ENCODE results near the gene TTYH1.

TTYH1 gene

DNA sequence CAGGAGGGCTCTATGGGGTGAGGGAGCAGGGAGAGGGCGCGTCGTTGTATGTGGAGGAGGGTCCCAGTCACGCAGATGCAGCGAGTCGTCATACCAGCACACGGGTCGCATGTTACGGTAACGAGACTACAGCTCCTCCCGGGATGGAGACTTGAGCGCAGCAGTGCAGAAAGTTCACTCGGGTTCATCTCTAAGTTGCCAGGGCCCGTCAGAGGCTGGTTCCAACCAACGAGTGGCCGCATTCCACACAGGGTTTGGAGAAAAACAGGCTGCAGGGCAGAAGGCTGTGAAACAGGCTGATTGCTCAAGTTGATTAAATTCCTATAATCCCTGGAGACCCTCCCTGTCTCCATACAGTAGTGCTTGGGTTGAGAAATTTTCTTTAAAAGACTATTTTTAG is 21.9 kb upstream of the TTYH1 start:
- DNase-seq, result no peak

DNA sequence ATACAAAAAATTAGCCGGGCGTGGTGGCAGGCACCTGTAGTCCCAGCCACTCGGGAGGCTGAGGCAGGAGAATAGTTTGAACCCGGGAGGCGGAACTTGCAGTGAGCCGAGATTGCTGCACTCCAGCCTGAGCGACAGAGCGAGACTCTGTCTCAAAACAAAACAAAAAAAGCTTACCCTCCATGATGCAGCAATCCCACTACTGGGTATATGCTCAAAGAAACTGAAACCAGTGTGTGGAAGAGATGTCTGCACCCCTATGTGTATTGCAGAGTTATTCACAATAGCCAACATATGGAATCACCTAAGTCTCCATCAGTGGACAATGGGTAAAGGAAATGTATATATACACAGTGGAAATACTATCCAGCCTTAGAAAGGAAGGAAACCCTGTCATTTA is 19.6 kb upstream of the TTYH1 start:
- no peak for DNase-seq

DNA sequence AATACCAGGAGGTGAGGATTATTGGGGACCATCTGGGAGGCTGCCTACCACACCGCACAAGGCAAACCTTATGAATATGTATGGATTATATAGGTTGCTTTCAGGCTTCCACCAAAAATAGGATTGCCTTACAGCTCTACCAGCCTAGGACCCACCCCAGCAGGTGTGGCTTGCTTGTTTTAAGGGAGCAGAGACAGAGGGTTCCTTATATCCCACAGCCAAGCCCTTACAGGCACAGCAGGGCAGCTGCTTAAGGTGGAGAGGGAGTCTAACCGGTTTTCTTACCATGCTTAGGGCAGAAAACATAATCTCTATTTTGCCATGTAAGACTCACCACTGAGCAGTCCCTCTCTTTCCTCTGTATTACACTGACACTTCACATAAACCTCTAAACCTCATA is 16.1 kb upstream of the TTYH1 start:
- no peak for DNase-seq

DNA sequence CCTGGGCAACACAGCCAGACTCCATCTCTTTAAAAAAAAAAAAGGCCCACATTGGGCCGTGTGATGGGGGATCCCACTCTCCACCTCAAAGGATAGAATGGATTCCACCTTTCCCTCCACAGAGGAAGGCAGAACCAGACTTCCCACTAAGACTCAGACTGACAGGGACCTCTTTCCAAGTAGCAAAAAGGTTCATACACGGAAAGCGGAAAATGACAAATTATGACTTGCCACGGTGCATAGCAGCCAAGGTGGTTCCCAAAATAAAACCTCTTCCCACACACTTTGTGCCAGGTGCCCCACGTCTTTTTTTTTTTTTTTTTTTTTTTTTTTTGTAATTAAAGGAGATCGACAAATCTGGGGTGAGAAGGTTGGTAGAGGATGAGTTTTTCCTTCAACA is 14.4 kb upstream of the TTYH1 start:
- DNase-seq, result no peak

DNA sequence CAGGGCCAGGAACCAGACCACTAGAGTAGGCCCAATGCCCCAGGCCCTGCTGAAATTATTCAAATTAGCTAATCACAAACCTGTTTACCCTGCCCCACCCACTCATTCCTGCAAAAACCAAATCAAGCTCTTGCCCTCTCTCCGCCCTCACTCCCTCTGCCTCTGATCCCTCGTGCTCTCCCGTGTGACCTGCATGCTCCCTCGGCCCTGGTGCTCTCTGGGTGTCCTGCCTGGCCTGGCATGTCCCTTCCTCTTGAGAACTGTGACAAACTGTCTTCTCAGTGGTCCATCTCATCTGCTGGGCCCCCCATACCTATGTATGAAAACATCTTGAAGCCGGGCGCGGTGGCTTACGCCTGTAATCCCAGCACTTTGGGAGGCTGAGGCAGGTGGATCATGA is 12.2 kb upstream of the TTYH1 start:
- no peak for DNase-seq

DNA sequence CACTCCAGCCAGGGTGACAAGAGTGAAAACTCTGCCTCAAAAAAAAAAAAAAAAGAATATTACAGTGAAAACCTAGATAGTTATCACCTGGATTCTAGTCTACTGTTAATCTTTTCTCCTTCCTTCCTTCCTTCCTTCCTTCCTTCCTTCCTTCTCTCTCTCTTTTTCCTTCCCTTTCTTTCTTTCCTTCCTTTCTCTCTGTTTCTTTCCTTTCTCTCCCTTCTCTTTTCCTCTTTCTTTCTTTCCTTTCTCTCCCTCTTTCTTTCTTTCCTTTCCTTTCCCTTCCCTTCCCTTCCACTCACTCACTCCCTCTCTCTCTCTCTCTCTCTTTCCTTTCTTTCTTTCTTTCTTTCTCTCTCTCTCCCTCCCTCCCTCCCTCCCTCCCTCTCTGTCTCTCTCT is 9.6 kb upstream of the TTYH1 start:
- no peak for DNase-seq

DNA sequence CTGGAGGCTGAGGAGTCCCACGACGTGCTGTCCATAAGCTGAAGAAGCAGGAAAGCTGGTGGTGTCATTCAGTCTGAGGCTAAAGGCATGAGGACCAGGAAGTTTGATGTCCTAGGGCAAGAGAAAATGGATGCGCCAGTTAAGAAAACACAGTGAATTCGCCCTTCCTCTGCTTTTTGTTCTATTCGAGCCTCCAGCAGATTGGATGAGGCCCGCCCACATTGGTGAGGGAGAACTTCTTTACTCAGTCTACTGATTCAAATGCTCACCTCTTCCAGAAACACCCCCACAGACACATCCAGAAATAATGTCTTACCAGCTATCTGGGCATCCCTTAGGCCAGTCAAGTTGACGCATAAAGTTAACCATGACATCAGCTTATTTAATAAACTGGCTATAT is 7.5 kb upstream of the TTYH1 start:
- DNase-seq, result no peak

- no peak for DNase-seq
These were observed 6.7 kb upstream of the TTYH1 start for GRCh38 chr19:54408456-54409026.

GRCh38 chr19:54411033-54411432 is 4.2 kb upstream of the TTYH1 start:
- DNase-seq, result no peak

DNA sequence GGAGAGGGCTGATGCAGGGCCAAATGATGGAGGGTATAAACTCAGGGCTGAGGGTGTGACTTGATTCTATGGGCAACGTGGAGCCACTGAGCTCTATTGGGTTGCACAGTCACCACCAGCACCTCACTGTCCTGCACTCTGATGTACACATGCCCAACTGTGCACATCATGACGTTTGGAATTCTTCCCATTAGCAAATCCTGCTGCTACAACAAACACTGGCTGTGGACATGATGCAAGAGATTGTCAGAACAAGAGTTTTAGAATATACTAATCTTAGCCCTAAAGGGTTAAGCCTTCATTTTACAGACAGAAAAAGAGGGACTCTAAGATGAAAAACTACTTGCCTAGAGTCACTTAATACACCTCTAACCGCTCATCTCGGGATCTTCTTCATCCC is 2.4 kb upstream of the TTYH1 start:
- DNase-seq, result no peak

GRCh38 chr19:54414156-54414555 is 1.1 kb upstream of the TTYH1 start:
- DNase-seq, result no peak

DNA sequence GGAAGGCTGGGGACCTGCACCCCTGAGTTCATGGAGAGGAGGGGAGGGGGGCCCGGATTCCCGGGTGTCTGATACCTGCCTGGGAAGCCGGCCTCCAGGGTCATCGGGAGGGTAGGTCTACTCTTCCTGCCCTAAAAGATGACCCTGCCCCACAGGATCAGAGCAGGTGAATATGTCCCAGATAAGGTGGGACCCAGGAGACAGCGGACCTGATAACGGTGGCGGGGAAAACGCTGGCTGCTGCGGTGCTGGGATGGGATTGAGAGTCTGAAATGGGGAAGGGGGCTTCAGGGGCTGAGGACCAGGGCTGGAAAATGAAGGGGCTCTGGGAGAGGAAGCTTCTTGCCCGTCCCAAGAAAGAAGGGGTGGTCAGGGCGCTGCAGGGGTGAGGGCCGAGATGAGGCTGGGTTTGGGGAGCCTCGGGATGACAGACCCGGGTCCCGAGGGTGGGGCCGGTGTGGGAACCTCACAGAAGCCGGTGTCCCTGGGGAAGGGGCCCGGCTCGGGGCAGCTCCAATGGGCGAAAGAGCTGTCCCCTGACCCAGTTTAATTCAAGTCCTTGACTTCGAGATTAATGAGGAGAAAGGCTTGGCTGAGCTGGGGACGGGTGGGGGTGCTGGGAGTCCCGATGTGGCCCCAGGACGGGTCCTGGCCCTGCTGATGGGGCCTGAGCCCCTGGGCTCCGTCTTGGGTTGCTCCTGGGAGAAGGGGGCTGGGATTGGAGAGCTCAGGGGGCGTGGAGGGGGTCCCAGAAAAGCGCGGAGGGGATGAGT is 823 bp downstream of the TTYH1 start:
- no peak for DNase-seq

DNA sequence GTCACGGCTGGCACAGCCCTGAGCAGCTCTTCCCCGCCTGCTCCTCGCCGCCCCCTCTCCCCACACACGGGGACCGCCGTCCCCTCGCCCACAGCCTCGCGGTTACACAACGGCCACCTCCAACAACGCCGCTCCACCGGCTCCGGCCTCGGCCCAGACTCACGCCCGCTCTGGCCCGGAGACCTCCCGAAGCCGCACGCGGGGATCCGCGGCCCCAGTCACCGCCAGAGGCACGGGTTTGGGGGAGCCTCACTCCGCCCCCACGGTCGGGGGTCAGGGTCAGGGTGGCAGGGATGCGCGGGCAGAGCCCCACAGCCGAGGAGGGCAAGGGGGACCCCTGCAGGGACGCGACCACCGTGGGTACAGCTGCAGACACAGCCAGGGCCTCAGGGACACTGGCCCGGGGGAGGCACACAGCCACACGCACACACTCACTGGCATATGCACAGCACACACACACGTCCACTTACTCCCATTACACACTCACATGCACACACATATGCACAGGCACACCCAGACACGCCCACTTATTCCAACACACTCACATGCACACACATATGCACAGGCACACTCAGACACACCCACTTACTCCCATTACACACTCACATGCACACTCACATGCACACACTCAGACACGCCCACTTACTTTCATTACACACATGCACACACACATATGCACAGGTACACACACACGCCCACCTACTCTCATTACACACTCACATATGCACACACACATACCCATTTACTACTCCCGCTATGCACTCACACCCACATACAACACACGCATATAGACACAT is 1.6 kb downstream of the TTYH1 start:
- no peak for DNase-seq

- DNase-seq, result no peak
These were observed 3.0 kb downstream of the TTYH1 start for GRCh38 chr19:54418030-54418929.

GRCh38 chr19:54418930-54419800 is 3.9 kb downstream of the TTYH1 start:
- DNase-seq, result no peak

DNA sequence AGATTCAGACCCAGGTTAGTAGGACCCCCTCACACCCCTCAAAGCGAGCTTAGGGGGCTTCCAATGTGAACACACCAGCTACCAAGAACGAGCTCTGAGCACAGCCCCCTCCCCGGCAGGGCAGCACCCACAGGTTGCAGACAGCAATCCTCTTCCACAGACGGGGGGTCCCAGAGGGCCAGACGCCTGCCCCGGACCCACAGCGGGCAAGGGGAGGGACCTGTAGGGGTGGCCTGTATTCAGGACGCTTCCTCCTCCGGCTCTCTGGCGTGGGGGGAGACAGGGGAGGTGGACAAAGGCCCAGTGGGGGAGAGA is 4.8 kb downstream of the TTYH1 start:
- DNase-seq, result no peak

GRCh38 chr19:54420383-54421168 is 5.3 kb downstream of the TTYH1 start:
- no peak for DNase-seq

DNA sequence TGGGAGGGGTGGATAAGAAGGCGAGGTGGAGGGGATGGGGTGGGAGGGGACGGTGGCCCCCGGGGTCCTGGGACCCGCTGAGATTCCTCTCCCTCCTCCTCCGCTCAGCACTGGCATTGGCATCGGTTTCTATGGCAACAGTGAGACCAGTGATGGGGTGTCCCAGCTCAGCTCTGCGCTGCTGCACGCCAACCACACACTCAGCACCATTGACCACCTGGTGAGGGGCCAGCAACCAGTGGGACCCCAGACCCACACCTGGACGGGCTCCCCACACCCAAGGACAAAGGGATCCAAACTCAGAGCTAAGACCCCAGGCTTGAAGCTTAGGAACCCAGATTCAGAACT is 5.9 kb downstream of the TTYH1 start:
- DNase-seq, result no peak

GRCh38 chr19:54421521-54421920 is 6.3 kb downstream of the TTYH1 start:
- DNase-seq, result no peak

GRCh38 chr19:54422136-54422535 is 6.9 kb downstream of the TTYH1 start:
- no peak for DNase-seq

DNA sequence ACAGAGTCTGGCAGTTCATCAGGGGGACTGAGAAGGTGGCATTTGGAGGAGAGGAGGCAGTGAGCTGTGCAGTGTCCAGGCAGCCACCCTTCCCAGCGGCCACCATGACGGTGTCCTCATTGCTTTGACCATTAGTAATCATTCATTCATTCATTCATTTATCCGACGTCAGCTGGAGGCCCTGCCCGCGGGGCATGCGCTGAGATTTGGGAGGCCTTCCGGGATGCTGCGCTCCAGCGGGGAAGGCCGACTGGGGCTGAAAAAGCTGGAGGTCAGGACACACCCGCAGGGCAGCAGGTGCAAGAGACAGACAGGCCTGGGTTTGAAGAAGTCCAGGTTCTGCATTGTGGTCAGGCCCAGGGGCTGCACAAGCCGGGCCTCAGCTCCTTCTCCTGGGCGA is 8.9 kb downstream of the TTYH1 start:
- DNase-seq, result no peak
